OCI-M1 (cell line): ENCODE measurements around the gene LMF1.
A peak's percentile ranks its signal among the peaks of the same experiment; 100 is the strongest.

Experiments
- DNase-seq: peaks from one replicate; lab custom pipeline; 2025; lab: John Stamatoyannopoulos, UW

Gene LMF1

GRCh38 chr16:1002399-1003166, 31.8 kb upstream of the LMF1 start:
- DNase-seq, result peak; percentile 67

- no peak for DNase-seq
Measured at GRCh38 chr16:1001096-1001495, 30.3 kb upstream of the LMF1 start.

GRCh38 chr16:1000608-1001007, 29.8 kb upstream of the LMF1 start:
- no peak for DNase-seq

GRCh38 chr16:999677-1000076, 28.9 kb upstream of the LMF1 start:
- DNase-seq, result no peak

DNA sequence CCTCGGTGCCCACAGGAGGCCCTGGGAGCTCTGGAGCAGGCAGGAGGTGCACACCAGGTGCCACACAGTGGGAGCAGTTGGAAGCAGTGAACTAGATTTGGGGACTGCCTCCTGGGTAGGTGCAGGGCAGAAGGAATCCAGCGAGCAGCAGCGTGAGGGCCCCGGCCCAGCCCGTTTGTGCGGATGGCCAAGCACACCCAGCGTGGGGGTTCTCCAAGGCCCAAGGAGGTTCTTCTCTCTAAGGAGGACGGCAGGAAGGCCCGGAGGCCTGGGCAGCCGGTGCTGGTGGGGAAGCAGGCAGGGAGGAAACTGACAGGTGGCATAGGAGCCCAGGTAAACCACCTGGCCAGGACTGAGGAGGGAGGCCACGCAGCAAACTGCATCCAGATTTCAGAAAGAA, 27.8 kb upstream of the LMF1 start:
- no peak for DNase-seq

- DNase-seq, result no peak
Measured at GRCh38 chr16:998211-998610, 27.4 kb upstream of the LMF1 start.

DNA sequence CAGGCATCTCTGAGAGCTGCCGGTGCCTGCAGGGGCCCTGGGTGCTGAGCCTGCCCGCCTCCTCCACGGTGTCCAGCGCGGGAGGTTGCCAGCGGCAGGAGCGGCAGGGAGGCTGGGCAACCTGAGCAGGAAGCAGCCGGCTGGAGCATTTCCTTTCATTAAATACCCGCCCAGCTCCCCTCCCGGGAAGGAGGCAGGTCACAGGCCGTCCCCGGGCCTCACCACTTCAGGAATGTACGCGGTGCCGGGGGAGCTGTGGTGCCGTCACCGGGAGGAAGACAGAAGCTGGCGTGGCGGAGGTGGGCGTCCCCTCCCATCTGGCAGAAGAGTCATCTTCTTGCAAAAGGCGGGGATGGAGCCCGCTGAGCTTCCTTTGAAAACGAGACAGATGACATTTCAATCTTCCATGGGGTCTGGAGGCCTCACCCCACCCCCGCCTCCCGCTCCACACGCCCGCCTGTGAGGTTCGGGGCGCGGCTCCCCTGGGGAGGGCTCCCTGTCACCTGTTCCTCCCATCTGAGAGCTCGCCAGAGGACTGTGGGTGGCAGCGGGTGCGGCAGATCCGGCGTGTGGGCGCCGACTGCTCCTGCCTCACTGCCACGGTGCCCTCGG, 26.8 kb upstream of the LMF1 start:
- no peak for DNase-seq

DNA sequence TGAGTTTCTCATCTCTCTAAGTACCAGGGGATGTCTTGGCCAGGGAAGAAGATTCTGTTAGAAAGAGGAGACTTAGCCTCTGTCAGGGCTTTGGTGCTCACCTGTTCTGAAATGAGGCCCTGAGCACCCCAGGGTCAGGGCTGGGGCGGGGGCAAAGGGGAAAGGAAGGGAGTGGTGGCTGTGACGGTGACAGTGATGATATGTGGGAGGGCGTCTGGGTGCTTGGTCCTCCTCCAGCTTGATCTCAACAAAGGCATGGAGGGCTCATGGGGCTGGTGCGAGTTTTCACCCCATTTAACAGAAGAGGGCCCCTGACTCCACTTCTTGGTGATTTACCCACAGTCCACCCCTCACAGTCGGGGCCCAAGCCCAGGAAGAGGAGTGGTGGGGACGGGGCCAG, 25.9 kb upstream of the LMF1 start:
- no peak for DNase-seq

GRCh38 chr16:995783-996182, 25.0 kb upstream of the LMF1 start:
- DNase-seq, result no peak

GRCh38 chr16:995087-995486, 24.3 kb upstream of the LMF1 start:
- peak; percentile 16 for DNase-seq

GRCh38 chr16:993731-994130, 22.9 kb upstream of the LMF1 start:
- DNase-seq, result no peak

- no peak for DNase-seq
Measured at GRCh38 chr16:991773-992172, 21.0 kb upstream of the LMF1 start.

DNA sequence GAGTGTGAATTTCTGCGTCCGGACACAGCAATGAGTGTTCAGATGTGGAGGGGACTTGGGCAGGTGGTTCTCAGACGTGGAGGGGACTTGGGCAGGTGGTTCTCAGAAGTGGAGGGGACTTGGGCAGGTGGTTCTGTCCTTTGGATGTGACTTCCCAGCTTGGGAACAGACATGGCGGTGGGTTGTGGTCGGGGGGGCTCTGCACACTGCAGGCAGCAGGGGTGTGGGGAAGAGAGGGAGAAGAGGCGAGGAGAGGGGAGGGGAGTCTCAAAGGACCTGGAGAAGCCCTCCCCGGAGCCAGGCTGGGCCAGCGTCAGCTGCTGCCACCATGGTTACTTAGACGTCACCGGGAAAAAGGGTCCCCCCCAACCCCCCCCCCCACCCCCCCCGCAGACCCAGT, 20.6 kb upstream of the LMF1 start:
- DNase-seq, result no peak

DNA sequence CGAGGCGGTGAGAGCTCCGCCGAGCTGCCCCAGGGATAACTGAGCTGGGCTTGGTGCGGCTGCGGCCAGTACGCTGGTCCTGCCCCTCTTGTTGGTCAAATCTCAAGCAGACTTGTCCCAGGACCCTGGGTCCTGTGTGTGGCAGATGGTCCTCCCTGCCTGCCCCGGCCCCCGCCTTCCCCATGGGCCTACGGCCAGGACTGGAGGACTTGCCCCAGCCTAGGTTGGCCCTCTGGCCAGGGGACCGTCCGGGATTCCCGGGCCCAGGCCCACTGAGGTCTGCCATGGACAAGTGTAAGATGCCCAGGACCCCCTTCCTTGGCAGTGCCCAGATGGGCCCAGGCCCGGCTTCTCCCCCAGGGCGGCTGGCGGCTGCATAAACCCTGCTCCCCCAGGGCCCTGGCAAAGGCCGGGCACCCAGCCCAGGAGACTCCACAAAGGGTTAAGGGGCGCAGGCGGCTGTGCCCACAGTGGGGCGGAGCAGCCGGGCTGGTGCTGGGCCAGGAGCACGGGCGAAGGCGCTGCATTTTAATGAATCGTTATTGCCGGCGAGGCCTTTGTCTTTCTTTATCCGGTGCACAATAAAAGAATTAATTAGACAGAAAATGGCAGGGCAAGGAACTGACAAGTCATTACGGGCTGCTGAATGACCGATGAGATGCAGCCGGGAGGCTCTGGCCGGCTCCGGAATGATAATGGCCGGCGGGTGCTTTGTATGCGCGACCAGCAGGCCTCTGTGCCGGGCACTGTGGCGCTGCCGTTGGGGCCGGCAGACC, 19.9 kb upstream of the LMF1 start:
- DNase-seq, result no peak

GRCh38 chr16:989354-989814, 18.6 kb upstream of the LMF1 start:
- no peak for DNase-seq

- DNase-seq, result peak; percentile 13
Measured at GRCh38 chr16:988471-989353, 17.9 kb upstream of the LMF1 start.

GRCh38 chr16:987906-988305, 17.1 kb upstream of the LMF1 start:
- no peak for DNase-seq

- DNase-seq, result no peak
Measured at GRCh38 chr16:986925-987582, 16.3 kb upstream of the LMF1 start.

GRCh38 chr16:986411-986810, 15.6 kb upstream of the LMF1 start:
- DNase-seq, result no peak

- DNase-seq, result no peak
Measured at GRCh38 chr16:985646-986400, 15.0 kb upstream of the LMF1 start.
